ENCODE measurements around the gene HLA-DPB1.

Gene HLA-DPB1

DNA sequence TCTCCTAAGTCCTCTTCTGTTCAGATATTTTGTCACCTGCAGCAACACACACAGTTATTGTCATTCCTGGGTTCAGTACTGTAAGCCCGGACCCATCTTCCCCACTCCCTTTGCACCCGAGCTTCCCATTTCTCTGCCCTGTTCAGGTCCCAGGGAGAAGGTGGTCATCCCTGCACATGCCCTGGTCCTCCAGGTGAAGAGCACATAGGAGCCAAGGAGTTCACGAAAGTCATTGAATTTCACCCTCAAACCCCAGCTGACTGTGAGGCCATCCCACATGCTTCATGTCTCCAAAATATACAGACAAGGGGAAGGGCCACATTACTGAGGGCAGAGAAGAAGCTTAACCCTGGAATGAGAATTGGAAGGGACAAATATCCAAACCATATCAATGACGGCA is 10.5 kb upstream of the HLA-DPB1 start:
- no peak for TF ChIP-seq YY1 (IDR thresholded peaks at IDR 0.05; ENCODE audit: low read depth)
- TF ChIP-seq TAF1 (IDR thresholded peaks at IDR 0.05; ENCODE audit: low read depth): no peak
- no peak for TF ChIP-seq ZBTB7A (IDR thresholded peaks at IDR 0.05; ENCODE audit: low read depth)
- TF ChIP-seq EGR1 (IDR thresholded peaks at IDR 0.05): no peak
- TF ChIP-seq TEAD4 (IDR thresholded peaks at IDR 0.05): no peak
- TF ChIP-seq, protein P1, sequence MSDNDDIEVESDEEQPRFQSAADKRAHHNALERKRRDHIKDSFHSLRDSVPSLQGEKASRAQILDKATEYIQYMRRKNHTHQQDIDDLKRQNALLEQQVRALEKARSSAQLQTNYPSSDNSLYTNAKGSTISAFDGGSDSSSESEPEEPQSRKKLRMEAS (IDR thresholded peaks at IDR 0.05): no peak
- no peak for TF ChIP-seq CREB1 (IDR thresholded peaks at IDR 0.05; ENCODE audit: low read depth)
- TF ChIP-seq, protein P2, sequence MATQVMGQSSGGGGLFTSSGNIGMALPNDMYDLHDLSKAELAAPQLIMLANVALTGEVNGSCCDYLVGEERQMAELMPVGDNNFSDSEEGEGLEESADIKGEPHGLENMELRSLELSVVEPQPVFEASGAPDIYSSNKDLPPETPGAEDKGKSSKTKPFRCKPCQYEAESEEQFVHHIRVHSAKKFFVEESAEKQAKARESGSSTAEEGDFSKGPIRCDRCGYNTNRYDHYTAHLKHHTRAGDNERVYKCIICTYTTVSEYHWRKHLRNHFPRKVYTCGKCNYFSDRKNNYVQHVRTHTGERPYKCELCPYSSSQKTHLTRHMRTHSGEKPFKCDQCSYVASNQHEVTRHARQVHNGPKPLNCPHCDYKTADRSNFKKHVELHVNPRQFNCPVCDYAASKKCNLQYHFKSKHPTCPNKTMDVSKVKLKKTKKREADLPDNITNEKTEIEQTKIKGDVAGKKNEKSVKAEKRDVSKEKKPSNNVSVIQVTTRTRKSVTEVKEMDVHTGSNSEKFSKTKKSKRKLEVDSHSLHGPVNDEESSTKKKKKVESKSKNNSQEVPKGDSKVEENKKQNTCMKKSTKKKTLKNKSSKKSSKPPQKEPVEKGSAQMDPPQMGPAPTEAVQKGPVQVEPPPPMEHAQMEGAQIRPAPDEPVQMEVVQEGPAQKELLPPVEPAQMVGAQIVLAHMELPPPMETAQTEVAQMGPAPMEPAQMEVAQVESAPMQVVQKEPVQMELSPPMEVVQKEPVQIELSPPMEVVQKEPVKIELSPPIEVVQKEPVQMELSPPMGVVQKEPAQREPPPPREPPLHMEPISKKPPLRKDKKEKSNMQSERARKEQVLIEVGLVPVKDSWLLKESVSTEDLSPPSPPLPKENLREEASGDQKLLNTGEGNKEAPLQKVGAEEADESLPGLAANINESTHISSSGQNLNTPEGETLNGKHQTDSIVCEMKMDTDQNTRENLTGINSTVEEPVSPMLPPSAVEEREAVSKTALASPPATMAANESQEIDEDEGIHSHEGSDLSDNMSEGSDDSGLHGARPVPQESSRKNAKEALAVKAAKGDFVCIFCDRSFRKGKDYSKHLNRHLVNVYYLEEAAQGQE (IDR thresholded peaks at IDR 0.05; ENCODE audit: low read depth): no peak

DNA sequence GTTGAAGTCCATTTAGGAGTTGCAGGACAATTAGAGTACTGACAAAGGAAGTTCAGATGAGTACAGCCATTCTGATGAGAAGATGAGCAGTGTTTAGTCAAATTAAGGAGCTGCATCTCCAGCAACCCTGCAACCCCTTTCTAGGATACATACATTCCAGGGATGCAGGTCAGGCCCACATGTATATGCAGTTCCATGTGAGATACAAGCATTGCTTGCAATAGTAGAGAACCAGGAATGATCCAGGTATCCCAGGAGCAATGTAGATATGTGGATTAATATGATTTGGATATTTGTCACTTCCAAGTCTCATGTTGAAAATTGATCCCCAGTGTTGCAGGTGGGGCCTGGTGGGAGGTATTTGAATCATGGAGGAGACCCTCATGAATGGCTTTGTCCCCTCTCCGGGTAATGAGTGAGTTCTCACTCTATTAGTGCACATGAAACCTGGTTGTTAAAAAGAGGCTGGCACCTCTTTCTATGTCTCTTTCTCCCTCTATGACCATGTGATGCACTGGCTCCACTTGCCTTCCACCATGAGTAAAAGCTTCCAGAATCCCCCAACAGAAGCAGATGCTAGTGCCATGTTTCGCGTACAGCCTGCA is 8.8 kb upstream of the HLA-DPB1 start:
- TF ChIP-seq EGR1 (IDR thresholded peaks at IDR 0.05) (no peak), CEBPB (IDR thresholded peaks at IDR 0.05) (no peak), TEAD4 (IDR thresholded peaks at IDR 0.05) (no peak), FOXM1 (IDR thresholded peaks at IDR 0.05; ENCODE audit: borderline replicate concordance, low read depth) (no peak), TCF12 (IDR thresholded peaks at IDR 0.05; ENCODE audit: low read depth) (no peak), ZBTB7A (IDR thresholded peaks at IDR 0.05; ENCODE audit: low read depth) (no peak), EP300 (IDR thresholded peaks at IDR 0.05; ENCODE audit: borderline replicate concordance) (no peak), NFIC (IDR thresholded peaks at IDR 0.05) (no peak), RAD21 (IDR thresholded peaks at IDR 0.05; ENCODE audit: low read depth) (no peak), YY1 (IDR thresholded peaks at IDR 0.05; ENCODE audit: low read depth) (no peak), CREB1 (IDR thresholded peaks at IDR 0.05; ENCODE audit: low read depth) (no peak), TAF1 (IDR thresholded peaks at IDR 0.05; ENCODE audit: low read depth) (no peak)
- TF ChIP-seq, protein P1 (IDR thresholded peaks at IDR 0.05): no peak
- TF ChIP-seq, protein P3, sequence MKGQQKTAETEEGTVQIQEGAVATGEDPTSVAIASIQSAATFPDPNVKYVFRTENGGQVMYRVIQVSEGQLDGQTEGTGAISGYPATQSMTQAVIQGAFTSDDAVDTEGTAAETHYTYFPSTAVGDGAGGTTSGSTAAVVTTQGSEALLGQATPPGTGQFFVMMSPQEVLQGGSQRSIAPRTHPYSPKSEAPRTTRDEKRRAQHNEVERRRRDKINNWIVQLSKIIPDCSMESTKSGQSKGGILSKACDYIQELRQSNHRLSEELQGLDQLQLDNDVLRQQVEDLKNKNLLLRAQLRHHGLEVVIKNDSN (IDR thresholded peaks at IDR 0.05): no peak
- TF ChIP-seq, protein P2 (IDR thresholded peaks at IDR 0.05; ENCODE audit: low read depth): no peak

DNA sequence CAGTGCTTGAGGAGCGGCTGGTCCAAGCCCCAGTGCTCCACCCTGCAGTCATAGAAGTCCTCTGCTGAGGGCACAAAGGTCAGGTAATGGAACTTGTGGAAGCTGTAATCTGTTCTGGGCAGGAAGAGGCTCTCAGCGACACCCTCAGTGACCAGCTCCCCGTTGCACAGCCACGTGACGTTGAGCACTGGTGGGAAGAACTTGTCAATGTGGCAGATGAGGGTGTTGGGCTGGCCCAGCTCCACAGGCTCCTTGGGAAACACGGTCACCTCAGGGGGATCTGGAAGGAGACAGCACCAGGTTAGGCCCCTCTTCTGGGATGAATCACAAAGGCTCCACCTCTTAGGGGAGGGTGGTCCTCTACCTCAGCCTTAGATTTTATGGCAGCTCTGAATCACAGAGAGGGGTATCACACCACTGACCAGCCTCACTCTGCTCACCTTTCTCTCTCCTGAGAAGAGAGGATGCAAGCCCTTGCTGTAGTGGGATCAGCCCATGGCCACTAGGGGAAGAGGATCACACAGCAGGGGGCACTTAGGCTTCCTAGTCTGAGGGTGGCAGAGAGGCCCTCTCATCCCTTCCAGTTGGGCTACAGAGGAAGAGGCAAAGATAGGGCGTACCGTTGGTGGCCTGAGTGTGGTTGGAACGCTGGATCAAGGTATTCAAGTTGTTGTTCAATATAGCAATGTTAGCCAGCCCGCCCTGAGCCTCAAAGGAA is 6.6 kb upstream of the HLA-DPB1 start:
- TF ChIP-seq FOXM1 (IDR thresholded peaks at IDR 0.05; ENCODE audit: borderline replicate concordance, low read depth): no peak
- no peak for TF ChIP-seq NFIC (IDR thresholded peaks at IDR 0.05)
- no peak for TF ChIP-seq CEBPB (IDR thresholded peaks at IDR 0.05)
- TF ChIP-seq EP300 (IDR thresholded peaks at IDR 0.05; ENCODE audit: borderline replicate concordance): no peak
- no peak for TF ChIP-seq RAD21 (IDR thresholded peaks at IDR 0.05; ENCODE audit: low read depth)
- no peak for TF ChIP-seq EGR1 (IDR thresholded peaks at IDR 0.05)
- no peak for TF ChIP-seq YY1 (IDR thresholded peaks at IDR 0.05; ENCODE audit: low read depth)

DNA sequence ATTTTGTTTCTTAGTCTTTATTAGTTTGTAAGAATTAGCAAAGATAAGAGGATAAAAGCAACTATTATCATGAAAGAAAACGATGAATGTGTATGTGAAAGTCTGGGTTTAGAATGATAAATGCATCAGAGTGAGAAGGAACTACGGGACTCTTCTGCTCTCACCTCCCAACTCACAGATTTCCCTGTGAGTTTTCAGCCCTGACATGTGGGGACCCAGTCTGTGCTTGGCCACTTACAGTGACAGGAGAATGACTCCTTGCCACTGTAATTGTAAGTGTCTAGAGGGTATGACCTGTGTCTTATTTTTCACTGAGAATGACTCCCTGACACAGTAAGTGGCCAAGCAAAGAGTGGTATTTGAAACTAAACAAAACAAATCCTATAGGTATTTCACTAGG is 4.9 kb upstream of the HLA-DPB1 start:
- TF ChIP-seq, protein P3 (IDR thresholded peaks at IDR 0.05): no peak
- no peak for TF ChIP-seq EGR1 (IDR thresholded peaks at IDR 0.05)
- no peak for TF ChIP-seq YY1 (IDR thresholded peaks at IDR 0.05; ENCODE audit: low read depth)
- no peak for TF ChIP-seq TEAD4 (IDR thresholded peaks at IDR 0.05)
- no peak for TF ChIP-seq RAD21 (IDR thresholded peaks at IDR 0.05; ENCODE audit: low read depth)
- TF ChIP-seq TCF12 (IDR thresholded peaks at IDR 0.05; ENCODE audit: low read depth): no peak
- no peak for TF ChIP-seq FOXM1 (IDR thresholded peaks at IDR 0.05; ENCODE audit: borderline replicate concordance, low read depth)
- TF ChIP-seq EP300 (IDR thresholded peaks at IDR 0.05; ENCODE audit: borderline replicate concordance): no peak
- TF ChIP-seq, protein P2 (IDR thresholded peaks at IDR 0.05; ENCODE audit: low read depth): no peak
- TF ChIP-seq, protein P1 (IDR thresholded peaks at IDR 0.05): no peak
- TF ChIP-seq NFIC (IDR thresholded peaks at IDR 0.05): no peak
- no peak for TF ChIP-seq CREB1 (IDR thresholded peaks at IDR 0.05; ENCODE audit: low read depth)
- TF ChIP-seq ZBTB7A (IDR thresholded peaks at IDR 0.05; ENCODE audit: low read depth): no peak
